Stimulated activated naive CD8-positive, alpha-beta T cell treated with anti-CD3 and anti-CD28 coated beads, Interleukin-15, Interleukin-2, amounts not matched to agents 100 U/mL and 50 U/mL, for 24 hours (primary cell): ENCODE data around the gene PRR23C.
"Not testable (repeated sequence)": the region's sequence is repeated elsewhere in the genome, so short reads cannot be mapped to it uniquely, and the experiment has no call there.

ENCODE experiments used
- ATAC-seq: fragments of 150-1000 bp; cut with Tn5 transposase; one replicate; pipeline ENCODE4 v1.10.0; 2021
- DNase-seq: peaks from one replicate; pipeline ENCODE4 v3.0.0; 2021

The PRR23C gene

GRCh38 chr3:139044366-139045210, at the start of gene PRR23C:
PRR23C (minus strand) TSS chr3:139044892; CDS start chr3:139044620, 272 bp downstream.
- no peak for ATAC-seq
- DNase-seq: no peak

GRCh38 chr3:139093840-139094239, 49.1 kb upstream of the PRR23C start:
- ATAC-seq: no peak
- DNase-seq: no peak

DNA sequence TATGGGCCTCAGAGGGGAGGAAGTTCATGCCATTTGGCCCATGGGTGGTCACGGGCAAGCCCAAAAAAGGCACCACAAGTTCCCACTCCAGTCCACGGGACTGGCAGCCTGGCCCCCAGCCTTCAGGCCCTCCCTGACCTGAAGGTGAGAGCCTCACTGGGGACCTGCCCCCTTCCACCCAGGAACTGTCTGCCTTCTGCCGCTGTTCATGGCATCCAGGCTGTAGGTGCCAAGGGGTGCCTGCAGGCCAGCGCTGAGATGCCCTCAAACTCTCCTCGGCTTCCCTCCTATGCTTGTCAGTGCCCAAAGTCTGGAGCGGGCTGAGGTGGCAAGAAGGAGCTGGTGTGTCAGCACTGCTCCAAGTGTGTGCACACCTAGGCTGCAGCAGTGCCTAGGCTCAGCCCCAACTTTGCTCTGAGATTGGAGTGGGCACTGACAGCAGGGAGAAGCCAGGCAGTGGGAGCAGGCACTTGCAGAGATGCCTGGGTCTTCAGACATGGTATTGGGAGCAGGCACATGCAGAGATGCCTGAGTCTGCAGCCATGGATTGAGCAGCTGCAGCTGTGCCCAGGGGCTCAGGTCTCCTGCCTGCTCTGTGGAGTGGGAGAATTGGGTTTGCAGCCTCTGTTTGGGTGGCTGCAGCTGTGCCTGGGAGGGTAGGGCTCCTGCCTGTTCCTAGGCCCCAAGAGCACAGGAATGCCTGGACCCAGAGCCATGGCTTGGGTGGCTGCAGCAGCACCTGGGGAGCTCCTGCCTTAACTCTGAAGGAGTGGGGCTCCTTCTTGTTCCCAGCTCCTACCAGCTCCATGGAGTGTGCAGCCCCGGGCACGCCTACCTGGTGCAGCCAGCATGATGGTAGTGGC, 44.0 kb upstream of the PRR23C start:
- no peak for DNase-seq
- ATAC-seq: no peak

DNA sequence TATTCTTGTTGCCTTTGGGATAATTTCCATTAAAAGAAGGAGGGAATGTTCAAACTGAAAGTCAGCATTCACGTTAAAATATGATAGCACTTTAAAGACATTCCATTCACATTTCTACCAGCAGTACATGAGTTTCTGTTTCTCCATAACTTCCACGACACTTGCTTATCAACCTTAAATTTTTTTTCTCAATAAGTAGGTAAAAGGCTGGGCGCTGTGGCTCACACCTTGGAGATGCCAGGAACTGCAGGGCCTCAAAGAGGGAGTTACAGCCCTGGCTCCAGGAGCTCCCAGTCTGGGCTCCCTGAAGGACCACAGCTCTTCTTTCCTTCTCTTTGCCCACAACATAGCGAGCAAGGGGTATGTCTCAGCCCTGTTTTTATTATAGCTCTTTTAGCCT, 42.9 kb upstream of the PRR23C start:
- DNase-seq (no peak), ATAC-seq (no peak)

GRCh38 chr3:139084176-139084575, 39.5 kb upstream of the PRR23C start:
- no peak for ATAC-seq
- DNase-seq: no peak

GRCh38 chr3:139074565-139075115, 29.9 kb upstream of the PRR23C start:
- DNase-seq (no peak), ATAC-seq (no peak)

- DNase-seq (no peak), ATAC-seq (no peak)
These were observed 18.2 kb upstream of the PRR23C start for GRCh38 chr3:139062918-139063317.

GRCh38 chr3:139052802-139053600, 8.3 kb upstream of the PRR23C start:
- ATAC-seq (no peak), DNase-seq (no peak)

DNA sequence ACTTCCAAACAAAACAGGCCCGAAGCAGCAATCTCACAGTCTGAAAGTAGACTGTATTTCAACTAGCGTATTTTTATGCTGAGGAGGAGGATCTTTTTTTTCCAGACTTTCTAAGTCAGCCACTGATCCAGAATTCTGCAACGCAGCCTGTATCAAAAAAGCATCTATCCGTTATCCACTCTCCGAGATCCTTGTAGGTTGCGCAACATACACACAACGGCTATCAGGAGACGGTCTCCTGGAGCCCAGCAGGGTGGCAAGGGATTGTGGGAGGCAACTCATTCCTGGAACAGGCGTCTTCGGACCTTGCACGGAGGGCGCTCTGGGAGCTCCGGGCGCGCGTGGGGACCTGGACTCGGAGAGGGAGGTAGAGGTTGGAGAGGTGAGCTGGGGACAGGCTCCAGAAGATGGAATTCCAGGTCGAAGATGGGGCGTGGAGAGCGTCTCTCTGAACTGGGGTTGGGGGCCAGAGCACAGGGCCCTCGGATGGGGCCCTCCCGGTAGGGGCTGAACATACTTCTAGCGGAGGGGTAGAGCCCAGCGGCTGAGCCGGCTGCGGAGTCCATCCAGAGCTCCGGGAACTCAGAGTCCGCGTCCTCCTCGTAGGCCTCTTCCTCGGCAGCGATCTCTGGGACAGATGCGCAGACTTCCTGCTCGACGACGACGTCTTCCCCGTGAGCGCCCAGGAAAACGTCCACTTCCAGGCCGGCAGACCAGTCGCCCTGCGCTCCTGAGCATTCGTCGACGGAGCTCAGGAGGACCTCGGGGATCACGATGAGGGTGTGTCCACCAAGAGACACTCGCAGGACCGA, 932 bp downstream of the PRR23C start:
- ATAC-seq (no peak), DNase-seq (no peak)

DNA sequence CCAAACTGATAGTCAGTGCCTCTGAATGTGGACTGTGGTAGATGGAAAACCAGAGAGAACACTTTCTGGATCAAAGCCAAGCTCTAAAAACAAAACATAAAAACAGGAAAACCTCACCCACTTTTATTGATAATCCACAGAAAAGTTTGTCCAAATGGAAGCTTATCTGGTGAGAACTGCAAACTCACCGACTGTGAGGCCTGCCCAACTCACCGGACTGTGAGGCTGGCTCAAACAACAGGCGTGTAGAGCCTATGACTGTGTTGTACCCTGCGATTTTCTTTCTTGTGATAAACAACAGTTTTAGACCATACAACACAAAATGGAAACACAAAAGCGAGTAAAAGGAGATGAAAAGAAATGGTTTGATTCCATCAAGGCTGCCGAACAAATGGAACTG, 7.2 kb downstream of the PRR23C start:
- ATAC-seq: no peak
- DNase-seq: no peak

- DNase-seq (no peak), ATAC-seq (no peak)
These were observed 12.2 kb downstream of the PRR23C start for GRCh38 chr3:139032326-139033002.

DNA sequence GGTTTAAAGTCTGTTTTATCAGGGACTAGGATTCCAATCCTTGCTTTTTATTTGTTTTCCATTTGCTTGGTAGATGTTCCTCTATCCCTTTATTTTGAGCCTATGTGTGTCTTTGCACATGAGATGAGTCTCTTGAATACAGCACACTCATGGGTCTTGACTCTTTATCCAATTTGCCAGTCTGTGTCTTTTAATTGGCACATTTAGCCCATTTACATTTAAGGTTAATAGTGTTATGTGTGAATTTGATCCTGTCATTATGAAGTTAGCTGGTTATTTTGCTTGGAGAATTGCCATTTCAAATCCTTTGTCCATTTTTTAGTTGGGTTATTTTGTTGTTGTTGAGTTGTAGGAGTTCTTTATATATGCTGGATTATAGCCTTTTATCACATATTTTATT, 14.1 kb downstream of the PRR23C start:
- not testable (repeated sequence) for DNase-seq, ATAC-seq

- ATAC-seq (no peak), DNase-seq (no peak)
These were observed 19.7 kb downstream of the PRR23C start for GRCh38 chr3:139024968-139025367.

DNA sequence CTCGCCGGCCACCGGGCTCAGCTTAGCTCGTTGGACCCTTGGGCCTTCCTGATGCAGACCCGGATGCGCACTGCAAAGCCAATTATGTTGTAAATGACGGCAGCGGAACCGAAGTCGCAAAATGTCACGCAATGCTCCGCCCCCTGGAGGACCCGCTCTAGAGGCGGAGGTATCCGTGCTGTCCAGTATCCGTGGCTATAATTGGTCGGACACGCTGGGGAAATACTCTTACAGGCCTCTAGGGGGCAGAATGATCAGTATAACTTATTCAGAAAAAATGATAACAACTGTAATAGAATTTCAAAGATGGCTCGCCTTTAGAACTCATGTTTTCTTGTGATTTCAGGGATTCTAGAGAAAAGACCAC, 23.8 kb downstream of the PRR23C start, which contains the start of gene PRR23B:
PRR23B (minus strand) TSS at position 59 of the 367 bp plus-strand sequence. CDS start 265 bp downstream, outside the sequence.
- no peak for DNase-seq
- ATAC-seq: no peak

DNA sequence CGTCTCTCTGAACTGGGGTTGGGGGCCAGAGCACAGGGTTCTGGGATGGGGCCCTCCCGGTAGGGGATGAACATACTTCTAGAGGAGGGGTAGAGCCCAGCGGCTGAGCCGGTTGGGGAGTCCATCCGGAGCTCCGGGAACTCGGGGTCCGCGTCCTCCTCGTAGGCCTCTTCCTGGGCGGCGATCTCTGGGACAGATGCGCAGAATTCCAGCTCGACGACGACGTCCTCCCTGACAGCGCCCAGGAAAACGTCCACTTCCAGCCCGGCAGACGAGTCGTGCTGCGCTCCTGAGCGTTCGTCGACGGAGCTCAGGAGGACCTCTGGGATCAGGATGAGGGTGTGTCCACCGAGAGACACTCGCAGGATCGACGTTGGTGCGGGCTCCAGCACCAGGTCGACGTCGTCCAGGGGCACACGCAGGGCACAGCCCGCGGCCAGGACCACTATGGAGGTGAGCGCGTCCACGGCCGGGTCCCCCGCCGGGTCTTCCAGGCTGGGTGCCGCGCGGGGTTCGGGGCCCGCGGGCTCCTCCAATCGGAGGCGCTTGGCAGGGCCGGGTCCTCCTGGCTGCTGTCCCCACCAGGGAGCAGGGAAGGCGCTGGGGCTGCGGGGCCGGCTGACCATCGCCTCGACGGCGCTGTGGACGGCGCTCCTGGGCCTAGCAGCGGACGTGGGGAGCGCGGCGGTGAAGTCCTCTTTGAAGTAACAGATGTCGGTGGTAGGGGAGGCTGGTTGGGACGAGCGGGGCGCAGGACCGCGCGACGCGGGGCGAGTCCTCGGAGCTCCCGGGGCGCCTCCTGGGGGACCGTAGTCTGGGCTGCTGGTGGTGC, 24.4 kb downstream of the PRR23C start:
- ATAC-seq: no peak
- no peak for DNase-seq

GRCh38 chr3:139016430-139017048, 28.2 kb downstream of the PRR23C start:
- no peak for DNase-seq
- no peak for ATAC-seq

DNA sequence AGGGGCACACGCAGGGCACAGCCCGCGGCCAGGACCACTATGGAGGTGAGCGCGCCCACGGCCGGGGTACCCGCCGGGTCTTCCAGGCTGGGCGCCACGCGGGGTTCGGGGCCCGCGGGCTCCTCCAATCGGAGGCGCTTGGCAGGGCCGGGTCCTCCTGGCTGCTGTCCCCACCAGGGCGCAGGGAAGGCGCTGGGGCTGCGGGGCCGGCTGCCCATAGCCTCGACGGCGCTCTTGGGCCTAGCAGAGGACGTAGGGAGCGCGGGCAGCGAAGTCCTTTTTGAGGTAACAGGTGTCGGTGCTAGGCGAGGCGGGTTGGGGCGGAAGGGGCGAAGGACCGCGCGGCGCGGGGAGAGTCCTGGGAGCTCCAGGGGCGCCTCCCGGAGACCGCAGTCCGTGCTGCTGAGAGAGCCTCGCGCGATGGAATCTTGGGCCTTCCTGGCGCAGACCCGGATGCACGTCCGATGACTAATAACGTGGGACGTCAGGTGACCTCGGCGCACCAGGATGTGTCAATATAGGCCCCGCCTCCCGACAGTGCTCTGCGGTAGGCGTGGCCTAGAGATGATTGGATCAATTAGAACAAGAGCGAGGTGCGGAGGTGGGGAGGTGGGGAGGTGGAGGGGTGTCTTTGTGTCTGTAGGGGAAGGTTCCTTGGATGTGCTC, 38.5 kb downstream of the PRR23C start, which contains the start of gene PRR23A:
PRR23A (minus strand) TSS at position 218 of the 666 bp plus-strand sequence; CDS start at position 218, 0 bp downstream.
- ATAC-seq (no peak), DNase-seq (no peak)

DNA sequence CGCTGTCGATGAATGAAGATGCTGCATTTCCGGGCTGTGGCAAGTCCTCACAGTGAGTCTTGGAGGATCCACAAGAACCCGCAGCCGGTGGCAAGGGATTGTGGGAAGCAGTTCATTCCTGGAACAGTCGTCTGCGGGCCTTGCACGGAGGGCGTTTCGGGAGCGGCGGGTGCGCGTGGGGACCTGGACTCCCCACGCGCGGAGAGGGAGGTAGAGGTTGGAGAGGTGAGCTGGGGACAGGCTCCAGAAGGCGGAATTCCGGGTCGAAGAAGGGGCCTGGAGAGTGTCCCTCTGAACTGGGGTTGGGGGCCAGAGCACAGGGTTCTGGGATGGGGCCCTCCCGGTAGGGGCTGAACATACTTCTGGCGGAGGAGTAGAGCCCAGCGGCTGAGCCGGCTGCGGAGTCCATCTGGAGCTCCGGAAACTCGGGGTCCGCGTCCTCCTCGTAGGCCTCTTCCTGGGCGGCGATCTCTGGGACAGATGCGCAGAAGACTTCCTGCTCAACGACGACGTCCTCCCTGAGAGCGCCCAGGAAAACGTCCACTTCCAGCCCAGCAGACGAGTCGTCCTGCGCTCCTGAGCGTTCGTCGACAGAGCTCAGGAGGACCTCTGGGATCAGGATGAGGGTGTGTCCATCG, 39.2 kb downstream of the PRR23C start:
- ATAC-seq (no peak), DNase-seq (no peak)
